ENCODE measurements around the gene HGD. TPM values are rescaled to one million over a fixed set of nuclear protein-coding genes. Genes with fewer than 3 reads are reported as not detected.
"Not testable (repeated sequence)": the region's sequence is repeated elsewhere in the genome, so short reads cannot be mapped to it uniquely, and the experiment has no call there.

HGD gene
- total RNA-seq, 1 donor from 2014 or later: not detected

GRCh38 chr3:120616745-120617144, 65.3 kb downstream of the HGD start:
- not testable (repeated sequence) for H3K27me3 ChIP-seq (ENCODE audit: control insufficient read depth in 3 of 3, insufficient read depth in 3 of 3, low read length in 3 of 3); H3K36me3 ChIP-seq (ENCODE audit: control insufficient read depth in 3 of 3, insufficient read depth in 3 of 3, low read length in 3 of 3); H3K27ac ChIP-seq (ENCODE audit: low read depth, low read length); H3K4me1 ChIP-seq (ENCODE audit: control insufficient read depth in 3 of 3, insufficient read depth in 3 of 3, low read length in 3 of 3); H3K9me3 ChIP-seq (ENCODE audit: control insufficient read depth in 3 of 3, low read length in 3 of 3); H3K9ac ChIP-seq (ENCODE audit: low read depth in 1 of 3, low read length in 3 of 3); H3K4me3 ChIP-seq (ENCODE audit: low read length in 3 of 3)

GRCh38 chr3:120615847-120616609, 66.0 kb downstream of the HGD start:
- Histone ChIP-seq H3K4me3 (ENCODE audit: low read length in 3 of 3) (no peak overlapping the region), H3K9ac (ENCODE audit: low read depth in 1 of 3, low read length in 3 of 3) (no peak overlapping the region)

GRCh38 chr3:120614765-120615164, 67.3 kb downstream of the HGD start:
- Histone ChIP-seq H3K4me3 (ENCODE audit: low read length in 3 of 3) (no peak overlapping the region), H3K9me3 (ENCODE audit: control insufficient read depth in 3 of 3, low read length in 3 of 3) (no peaks in the 10 kb centered on the region), H3K9ac (ENCODE audit: low read depth in 1 of 3, low read length in 3 of 3) (no peak overlapping the region), H3K27ac (ENCODE audit: low read depth, low read length) (no peak overlapping the region), H3K27me3 (ENCODE audit: control insufficient read depth in 3 of 3, insufficient read depth in 3 of 3, low read length in 3 of 3) (no peaks in the 10 kb centered on the region), H3K36me3 (ENCODE audit: control insufficient read depth in 3 of 3, insufficient read depth in 3 of 3, low read length in 3 of 3) (no peaks in the 10 kb centered on the region), H3K4me1 (ENCODE audit: control insufficient read depth in 3 of 3, insufficient read depth in 3 of 3, low read length in 3 of 3) (no peaks in the 10 kb centered on the region)

More at GRCh38 chr3:120615847-120616609, 66.0 kb downstream of the HGD start:
- no peaks in the 10 kb centered on the region for H3K9me3 ChIP-seq (ENCODE audit: control insufficient read depth in 3 of 3, low read length in 3 of 3)
- H3K36me3 ChIP-seq (ENCODE audit: control insufficient read depth in 3 of 3, insufficient read depth in 3 of 3, low read length in 3 of 3): no peaks in the 10 kb centered on the region
- peak overlapping the region; percentile 30 for H3K27ac ChIP-seq (ENCODE audit: low read depth, low read length)
- H3K27me3 ChIP-seq (ENCODE audit: control insufficient read depth in 3 of 3, insufficient read depth in 3 of 3, low read length in 3 of 3): no peaks in the 10 kb centered on the region
- no peaks in the 10 kb centered on the region for H3K4me1 ChIP-seq (ENCODE audit: control insufficient read depth in 3 of 3, insufficient read depth in 3 of 3, low read length in 3 of 3)

GRCh38 chr3:120608506-120608905, 73.5 kb downstream of the HGD start:
- H3K36me3 ChIP-seq (ENCODE audit: control insufficient read depth in 3 of 3, insufficient read depth in 3 of 3, low read length in 3 of 3): peaks cover under 1 to 5% (median 2%) of the 10 kb centered on the region in 3 donors
- no peak overlapping the region for H3K27ac ChIP-seq (ENCODE audit: low read depth, low read length)
- no peak overlapping the region for H3K9ac ChIP-seq (ENCODE audit: low read depth in 1 of 3, low read length in 3 of 3)
- H3K9me3 ChIP-seq (ENCODE audit: control insufficient read depth in 3 of 3, low read length in 3 of 3): no peaks in the 10 kb centered on the region
- H3K4me1 ChIP-seq (ENCODE audit: control insufficient read depth in 3 of 3, insufficient read depth in 3 of 3, low read length in 3 of 3): no peaks in the 10 kb centered on the region
- H3K4me3 ChIP-seq (ENCODE audit: low read length in 3 of 3): no peak overlapping the region
- no peaks in the 10 kb centered on the region for H3K27me3 ChIP-seq (ENCODE audit: control insufficient read depth in 3 of 3, insufficient read depth in 3 of 3, low read length in 3 of 3)

GRCh38 chr3:120604784-120605183, 77.3 kb downstream of the HGD start:
- Histone ChIP-seq H3K4me1 (ENCODE audit: control insufficient read depth in 3 of 3, insufficient read depth in 3 of 3, low read length in 3 of 3) (peaks cover 0 to under 1% (median 0%) of the 10 kb centered on the region in 3 donors), H3K9me3 (ENCODE audit: control insufficient read depth in 3 of 3, low read length in 3 of 3) (no peaks in the 10 kb centered on the region), H3K4me3 (ENCODE audit: low read length in 3 of 3) (no peak overlapping the region), H3K27ac (ENCODE audit: low read depth, low read length) (no peak overlapping the region), H3K27me3 (ENCODE audit: control insufficient read depth in 3 of 3, insufficient read depth in 3 of 3, low read length in 3 of 3) (no peaks in the 10 kb centered on the region), H3K36me3 (ENCODE audit: control insufficient read depth in 3 of 3, insufficient read depth in 3 of 3, low read length in 3 of 3) (peaks cover 15 to 21% (median 21%) of the 10 kb centered on the region in 3 donors), H3K9ac (ENCODE audit: low read depth in 1 of 3, low read length in 3 of 3) (no peak overlapping the region)

GRCh38 chr3:120604382-120604781, 77.7 kb downstream of the HGD start:
- H3K27me3 ChIP-seq (ENCODE audit: control insufficient read depth in 3 of 3, insufficient read depth in 3 of 3, low read length in 3 of 3): no peaks in the 10 kb centered on the region
- H3K27ac ChIP-seq (ENCODE audit: low read depth, low read length): no peak overlapping the region
- no peak overlapping the region for H3K9ac ChIP-seq (ENCODE audit: low read depth in 1 of 3, low read length in 3 of 3)
- no peaks in the 10 kb centered on the region for H3K9me3 ChIP-seq (ENCODE audit: control insufficient read depth in 3 of 3, low read length in 3 of 3)
- peaks cover 19 to 21% (median 21%) of the 10 kb centered on the region in 3 donors for H3K36me3 ChIP-seq (ENCODE audit: control insufficient read depth in 3 of 3, insufficient read depth in 3 of 3, low read length in 3 of 3)
- peaks cover 1 to 5% (median 4%) of the 10 kb centered on the region in 3 donors for H3K4me1 ChIP-seq (ENCODE audit: control insufficient read depth in 3 of 3, insufficient read depth in 3 of 3, low read length in 3 of 3)
- H3K4me3 ChIP-seq (ENCODE audit: low read length in 3 of 3): no peak overlapping the region

GRCh38 chr3:120602682-120603081, 79.4 kb downstream of the HGD start:
- Histone ChIP-seq H3K9me3 (ENCODE audit: control insufficient read depth in 3 of 3, low read length in 3 of 3) (no peaks in the 10 kb centered on the region), H3K36me3 (ENCODE audit: control insufficient read depth in 3 of 3, insufficient read depth in 3 of 3, low read length in 3 of 3) (peaks cover 24 to 30% (median 25%) of the 10 kb centered on the region in 3 donors), H3K4me3 (ENCODE audit: low read length in 3 of 3) (no peak overlapping the region), H3K27ac (ENCODE audit: low read depth, low read length) (no peak overlapping the region), H3K4me1 (ENCODE audit: control insufficient read depth in 3 of 3, insufficient read depth in 3 of 3, low read length in 3 of 3) (peaks cover 11 to 16% (median 14%) of the 10 kb centered on the region in 3 donors), H3K27me3 (ENCODE audit: control insufficient read depth in 3 of 3, insufficient read depth in 3 of 3, low read length in 3 of 3) (no peaks in the 10 kb centered on the region), H3K9ac (ENCODE audit: low read depth in 1 of 3, low read length in 3 of 3) (no peak overlapping the region)

- Histone ChIP-seq H3K27ac (ENCODE audit: low read depth, low read length) (no peak overlapping the region), H3K9ac (ENCODE audit: low read depth in 1 of 3, low read length in 3 of 3) (no peak overlapping the region), H3K27me3 (ENCODE audit: control insufficient read depth in 3 of 3, insufficient read depth in 3 of 3, low read length in 3 of 3) (no peaks in the 10 kb centered on the region), H3K4me3 (ENCODE audit: low read length in 3 of 3) (no peak overlapping the region), H3K4me1 (ENCODE audit: control insufficient read depth in 3 of 3, insufficient read depth in 3 of 3, low read length in 3 of 3) (peaks cover 17 to 23% (median 19%) of the 10 kb centered on the region in 3 donors), H3K36me3 (ENCODE audit: control insufficient read depth in 3 of 3, insufficient read depth in 3 of 3, low read length in 3 of 3) (peaks cover 24 to 35% (median 29%) of the 10 kb centered on the region in 3 donors), H3K9me3 (ENCODE audit: control insufficient read depth in 3 of 3, low read length in 3 of 3) (no peaks in the 10 kb centered on the region)
Observed at GRCh38 chr3:120601554-120601953, 80.5 kb downstream of the HGD start.

GRCh38 chr3:120599211-120599610, 82.8 kb downstream of the HGD start:
- peaks cover 17 to 27% (median 22%) of the 10 kb centered on the region in 3 donors for H3K4me1 ChIP-seq (ENCODE audit: control insufficient read depth in 3 of 3, insufficient read depth in 3 of 3, low read length in 3 of 3)
- no peak overlapping the region for H3K4me3 ChIP-seq (ENCODE audit: low read length in 3 of 3)
- H3K27me3 ChIP-seq (ENCODE audit: control insufficient read depth in 3 of 3, insufficient read depth in 3 of 3, low read length in 3 of 3): no peaks in the 10 kb centered on the region
- H3K9me3 ChIP-seq (ENCODE audit: control insufficient read depth in 3 of 3, low read length in 3 of 3): no peaks in the 10 kb centered on the region
- no peak overlapping the region for H3K27ac ChIP-seq (ENCODE audit: low read depth, low read length)
- peaks cover 24 to 35% (median 29%) of the 10 kb centered on the region in 3 donors for H3K36me3 ChIP-seq (ENCODE audit: control insufficient read depth in 3 of 3, insufficient read depth in 3 of 3, low read length in 3 of 3)
- no peak overlapping the region for H3K9ac ChIP-seq (ENCODE audit: low read depth in 1 of 3, low read length in 3 of 3)

GRCh38 chr3:120597445-120598049, 84.5 kb downstream of the HGD start:
- no peak overlapping the region for H3K9ac ChIP-seq (ENCODE audit: low read depth in 1 of 3, low read length in 3 of 3)
- H3K36me3 ChIP-seq (ENCODE audit: control insufficient read depth in 3 of 3, insufficient read depth in 3 of 3, low read length in 3 of 3): peaks cover 14 to 25% (median 16%) of the 10 kb centered on the region in 3 donors
- H3K4me1 ChIP-seq (ENCODE audit: control insufficient read depth in 3 of 3, insufficient read depth in 3 of 3, low read length in 3 of 3): peaks cover 17 to 27% (median 22%) of the 10 kb centered on the region in 3 donors
- peak overlapping the region; percentile 49 to 99 (median 60) for H3K4me3 ChIP-seq (ENCODE audit: low read length in 3 of 3)
- H3K27ac ChIP-seq (ENCODE audit: low read depth, low read length): no peak overlapping the region
- no peaks in the 10 kb centered on the region for H3K27me3 ChIP-seq (ENCODE audit: control insufficient read depth in 3 of 3, insufficient read depth in 3 of 3, low read length in 3 of 3)
- no peaks in the 10 kb centered on the region for H3K9me3 ChIP-seq (ENCODE audit: control insufficient read depth in 3 of 3, low read length in 3 of 3)

Data from skeletal muscle tissue (tissue), 4 donors.